LNCaP clone FGC (cell line): ENCODE data around the gene SRGAP2C.
"Not testable (repeated sequence)": the region's sequence is repeated elsewhere in the genome, so short reads cannot be mapped to it uniquely, and the experiment has no call there.

Source experiments
- DNase-seq: peaks from one replicate; pipeline ENCODE4 v3.0.0-alpha.2; 2011; ENCODE audit warnings: low read depth
- H3K4me3 ChIP-seq: 2 replicates; pipeline ENCODE4 v1.5.1; 2011; ENCODE audit warnings: mild to moderate bottlenecking, low read depth, low read length, control low read depth

Gene SRGAP2C

GRCh38 chr1:121355711-121356420 is 171.1 kb downstream of the SRGAP2C start:
- not testable (repeated sequence) for DNase-seq, H3K4me3 ChIP-seq

DNA sequence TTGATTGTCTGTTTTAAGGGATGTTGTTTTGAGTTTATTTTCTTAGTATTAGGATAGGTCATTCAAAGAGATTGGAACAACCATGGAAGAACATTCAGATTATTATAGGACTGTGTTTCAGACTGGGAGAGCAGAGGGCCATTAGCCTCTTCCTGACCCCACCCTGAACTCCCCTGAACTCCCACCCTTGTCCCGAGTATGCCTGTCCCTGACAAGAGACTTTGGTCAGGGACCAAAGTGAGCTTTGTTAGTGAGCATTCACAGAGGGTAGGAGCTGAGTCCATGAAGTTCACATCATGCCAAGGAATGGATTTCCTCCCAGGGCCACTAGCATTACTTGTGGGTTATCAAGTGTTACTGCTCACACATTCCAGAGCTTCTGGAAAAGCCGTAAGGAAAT is 172.0 kb downstream of the SRGAP2C start:
- not testable (repeated sequence) for H3K4me3 ChIP-seq, DNase-seq

DNA sequence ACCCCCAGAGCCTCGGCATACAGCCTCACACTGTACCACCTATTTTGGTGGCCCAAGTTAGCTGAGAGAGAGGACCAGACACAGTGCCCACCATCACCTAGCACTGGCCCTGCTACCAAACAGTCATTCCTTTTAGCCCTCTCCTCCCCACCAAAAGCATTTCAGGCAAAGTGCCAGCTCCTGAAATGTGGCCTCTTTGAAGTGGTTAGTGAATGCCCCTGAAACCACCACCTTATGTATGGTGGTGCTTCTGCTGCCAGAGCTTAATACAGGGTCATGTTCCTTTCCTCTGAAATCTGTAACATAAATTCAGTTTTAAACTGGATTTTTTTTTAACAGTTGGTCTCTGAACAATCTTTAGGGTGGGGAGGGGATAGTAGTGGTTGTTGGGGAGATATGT is 175.8 kb downstream of the SRGAP2C start:
- DNase-seq, H3K4me3 ChIP-seq: not testable (repeated sequence)

GRCh38 chr1:121361451-121362233 is 176.9 kb downstream of the SRGAP2C start:
- not testable (repeated sequence) for DNase-seq, H3K4me3 ChIP-seq

- not testable (repeated sequence) for H3K4me3 ChIP-seq, DNase-seq
These were observed 177.6 kb downstream of the SRGAP2C start for GRCh38 chr1:121362234-121362883.

GRCh38 chr1:121365316-121365715 is 180.5 kb downstream of the SRGAP2C start:
- DNase-seq, H3K4me3 ChIP-seq: not testable (repeated sequence)

- H3K4me3 ChIP-seq, result not testable (repeated sequence)
These were observed 180.9 kb downstream of the SRGAP2C start for GRCh38 chr1:121365723-121366122.

GRCh38 chr1:121366171-121366570 is 181.4 kb downstream of the SRGAP2C start:
- H3K4me3 ChIP-seq, DNase-seq: not testable (repeated sequence)

More at GRCh38 chr1:121365723-121366122, 180.9 kb downstream of the SRGAP2C start:
- not testable (repeated sequence) for DNase-seq

DNA sequence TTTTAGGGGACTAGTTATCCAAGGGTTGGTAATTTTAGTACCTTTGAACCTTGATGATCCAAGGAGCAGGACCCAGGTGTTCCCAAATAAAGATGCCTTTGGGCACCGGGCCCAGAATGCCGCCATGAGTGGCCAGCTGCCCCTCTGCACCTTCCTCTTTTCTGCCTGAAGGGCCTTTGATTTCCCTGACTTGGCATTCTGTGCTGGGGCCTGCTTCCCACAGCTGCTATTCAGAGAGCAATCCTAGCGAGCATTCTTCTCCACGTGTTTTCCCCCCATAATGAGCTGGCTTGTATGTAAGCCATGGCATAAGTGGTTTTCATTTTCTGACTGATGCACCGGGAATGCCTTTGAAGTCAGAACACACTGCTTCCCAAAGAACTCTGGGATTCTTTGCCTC is 184.1 kb downstream of the SRGAP2C start:
- H3K4me3 ChIP-seq, DNase-seq: not testable (repeated sequence)

DNA sequence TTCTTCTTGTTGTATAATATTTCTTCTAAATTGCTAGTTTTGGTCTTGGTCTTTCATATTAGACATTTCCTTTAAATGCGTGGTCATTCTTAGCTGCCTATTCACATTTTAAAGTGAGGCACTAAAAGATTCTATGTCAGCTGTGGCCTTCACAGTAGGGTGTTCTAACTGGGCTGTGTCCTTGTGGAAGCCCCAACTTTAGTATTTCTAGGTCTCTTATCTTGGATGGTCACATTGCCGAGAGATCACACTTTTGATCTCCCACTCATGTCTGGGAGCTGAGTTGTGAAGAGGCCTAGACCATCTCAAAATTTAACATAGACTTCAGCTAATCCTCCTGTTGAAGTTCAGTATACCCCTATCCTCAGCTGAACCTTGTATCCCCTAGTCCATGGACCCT is 185.2 kb downstream of the SRGAP2C start:
- H3K4me3 ChIP-seq, DNase-seq: not testable (repeated sequence)

GRCh38 chr1:121374851-121375367 is 190.1 kb downstream of the SRGAP2C start:
- not testable (repeated sequence) for DNase-seq, H3K4me3 ChIP-seq

GRCh38 chr1:121376986-121377385 is 192.2 kb downstream of the SRGAP2C start:
- H3K4me3 ChIP-seq, DNase-seq: not testable (repeated sequence)

DNA sequence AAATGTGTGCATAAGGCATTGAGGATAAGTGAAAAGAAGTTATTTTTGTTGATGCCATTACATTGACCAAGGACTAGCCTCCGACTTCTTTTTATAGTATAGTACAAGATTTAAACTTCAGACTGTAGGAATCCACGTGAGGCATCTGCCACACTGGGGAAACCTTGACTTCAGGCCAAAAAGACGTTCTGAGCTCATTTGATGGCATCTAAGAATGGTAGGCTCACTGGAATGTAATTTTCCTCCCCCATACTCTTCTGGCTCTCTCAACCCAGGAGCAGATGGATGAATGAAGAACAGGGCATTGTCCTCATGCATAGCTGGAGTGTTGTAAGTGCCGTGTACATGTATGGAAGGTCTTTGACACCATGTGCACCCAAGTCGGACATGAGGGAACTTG is 194.0 kb downstream of the SRGAP2C start:
- not testable (repeated sequence) for H3K4me3 ChIP-seq, DNase-seq

DNA sequence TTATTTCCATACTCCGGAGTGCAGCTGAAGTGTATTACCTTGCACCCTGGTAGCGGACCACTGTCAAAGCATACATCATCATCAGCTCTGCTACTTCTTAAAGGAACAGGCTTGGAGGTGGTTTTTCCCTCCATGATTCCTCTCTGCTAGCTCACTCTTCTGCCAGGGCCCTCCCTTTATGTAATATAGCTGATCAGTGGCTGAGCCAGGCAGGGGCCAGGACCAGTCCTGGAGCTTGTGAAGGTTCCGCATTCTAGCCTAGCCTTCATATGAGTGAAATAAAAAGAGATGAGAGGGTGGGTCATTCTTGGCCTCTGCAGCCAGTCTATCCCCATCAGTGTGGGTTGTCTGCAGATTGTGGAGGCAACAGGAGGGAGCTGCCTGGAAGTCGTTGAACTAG is 200.0 kb downstream of the SRGAP2C start:
- DNase-seq, H3K4me3 ChIP-seq: not testable (repeated sequence)

GRCh38 chr1:121385162-121385561 is 200.4 kb downstream of the SRGAP2C start:
- not testable (repeated sequence) for H3K4me3 ChIP-seq, DNase-seq

DNA sequence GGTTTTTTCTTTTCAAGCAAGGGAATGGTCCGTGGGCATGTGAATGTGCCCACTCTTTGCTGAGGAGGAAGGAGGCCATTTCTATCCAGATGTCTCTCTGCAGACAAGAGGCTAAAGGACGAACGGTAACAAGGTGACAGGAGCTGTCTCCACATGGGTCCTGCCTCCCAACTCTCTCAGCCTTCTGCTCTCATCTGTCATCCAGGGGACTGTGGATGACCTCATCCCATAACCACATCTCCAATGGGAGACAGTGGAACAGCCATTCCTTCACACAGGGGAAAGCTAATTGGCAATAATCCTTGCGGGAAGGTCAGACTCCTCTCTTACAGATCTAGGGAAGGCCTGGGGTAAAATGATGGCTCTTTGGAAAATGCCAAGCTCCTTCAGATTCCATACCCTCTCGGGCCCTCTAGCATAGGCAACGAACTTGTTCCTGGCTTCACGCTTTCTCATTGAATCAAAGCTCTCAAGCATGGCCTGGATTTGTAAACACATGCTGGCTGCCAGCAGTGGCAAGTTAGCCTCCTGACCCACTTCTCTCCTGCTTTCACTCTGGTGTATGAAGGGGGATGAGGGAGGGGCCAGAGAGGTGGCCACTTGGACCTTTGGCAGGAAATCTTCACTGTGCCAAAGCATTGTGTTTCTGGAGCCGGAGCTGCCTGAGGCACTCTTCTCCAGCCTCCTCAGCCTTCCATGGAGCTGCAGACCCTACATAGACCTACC is 201.0 kb downstream of the SRGAP2C start:
- not testable (repeated sequence) for DNase-seq, H3K4me3 ChIP-seq

GRCh38 chr1:121386319-121386948 is 201.7 kb downstream of the SRGAP2C start:
- DNase-seq, H3K4me3 ChIP-seq: not testable (repeated sequence)

DNA sequence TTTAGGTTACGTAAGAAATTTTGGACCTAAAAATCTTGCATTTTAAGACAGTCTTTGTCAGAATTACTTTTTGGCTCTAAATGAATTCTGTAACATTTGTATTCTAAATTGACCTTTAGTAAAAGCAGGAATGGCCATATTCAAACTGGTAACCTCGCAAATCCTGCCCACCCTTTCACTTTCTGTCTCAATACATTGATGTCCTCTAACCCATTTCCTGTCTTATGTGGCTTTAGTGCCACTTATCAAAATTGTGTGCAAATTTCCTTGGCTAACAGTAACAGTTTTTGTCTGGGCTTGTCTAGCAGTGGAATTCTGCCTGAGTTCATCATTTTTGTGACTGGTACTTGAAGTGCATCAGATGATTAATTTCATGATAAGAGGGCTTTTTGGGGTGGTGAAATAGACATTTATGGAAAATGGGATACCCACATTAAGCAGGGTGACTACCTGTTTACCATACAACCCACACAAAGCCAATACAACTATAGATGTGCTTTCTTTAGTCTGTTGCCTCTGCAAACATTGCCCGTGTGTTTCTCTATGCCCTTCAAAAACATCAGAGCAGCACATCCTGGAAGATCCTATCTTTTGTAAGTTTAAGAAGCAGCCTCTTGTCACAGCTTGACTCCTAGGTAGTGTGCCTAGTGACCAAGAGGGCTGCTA is 205.3 kb downstream of the SRGAP2C start:
- not testable (repeated sequence) for DNase-seq, H3K4me3 ChIP-seq
